AG04450 (cell line): ENCODE measurements around the gene CERK. TPM values are rescaled to one million over a fixed set of nuclear protein-coding genes. Genes with fewer than 3 reads are reported as not detected.

Experiments used
- CTCF ChIA-PET: fragments of 300-600, 350-600 bp; formaldehyde crosslinking; extraction: SDS; loops from one replicate; lab custom pipeline; 2022; ENCODE audit warnings: antibody characterized with exemption, inconsistent platforms; lab: Charles Lee
- POLR2A ChIA-PET: fragments of 350-600 bp; formaldehyde crosslinking; extraction: SDS; loops from one replicate; lab custom pipeline; 2021; ENCODE audit warnings: antibody characterized with exemption, inconsistent platforms; lab: Yijun Ruan, JAX
- DNase-seq: peaks from one replicate; pipeline ENCODE4 v3.0.0-alpha.2; 2011; ENCODE audit warnings: low read depth, low spot score
- H3K27ac ChIP-seq: one replicate; pipeline ENCODE4 v1.5.1; 2012; ENCODE audit warnings: low read depth, low read length, control low read depth
- H3K27me3 ChIP-seq: one replicate; pipeline ENCODE4 v1.6.0; 2012; ENCODE audit warnings: low read length; ENCODE audit not compliant: control insufficient read depth, insufficient read depth
- H3K4me3 ChIP-seq: 2 replicates; pipeline ENCODE4 v1.5.1; 2011; ENCODE audit warnings: mild to moderate bottlenecking, low read depth, low read length, control low read depth
- H3K9me3 ChIP-seq: 2 replicates; pipeline ENCODE4 v1.5.1; 2012; ENCODE audit warnings: low read length; ENCODE audit not compliant: control insufficient read depth, insufficient read depth
- polyA plus RNA-seq: library from polyadenylated mRNA; depleted of rRNA; stranded (reverse); fragments of >200 nt; gene quantifications from 2 replicates; pipeline ENCODE4 v1.2.3, GENCODE V29; 2011
- TF ChIP-seq, protein P1 (sequence below): IDR thresholded peaks from 2 replicates; pipeline ENCODE4 v1.5.1; 2011; ENCODE audit warnings: low read depth, low read length, control low read depth, inconsistent platforms

The CERK gene
- polyA plus RNA-seq, 1 experiment = 29.0 TPM

DNA sequence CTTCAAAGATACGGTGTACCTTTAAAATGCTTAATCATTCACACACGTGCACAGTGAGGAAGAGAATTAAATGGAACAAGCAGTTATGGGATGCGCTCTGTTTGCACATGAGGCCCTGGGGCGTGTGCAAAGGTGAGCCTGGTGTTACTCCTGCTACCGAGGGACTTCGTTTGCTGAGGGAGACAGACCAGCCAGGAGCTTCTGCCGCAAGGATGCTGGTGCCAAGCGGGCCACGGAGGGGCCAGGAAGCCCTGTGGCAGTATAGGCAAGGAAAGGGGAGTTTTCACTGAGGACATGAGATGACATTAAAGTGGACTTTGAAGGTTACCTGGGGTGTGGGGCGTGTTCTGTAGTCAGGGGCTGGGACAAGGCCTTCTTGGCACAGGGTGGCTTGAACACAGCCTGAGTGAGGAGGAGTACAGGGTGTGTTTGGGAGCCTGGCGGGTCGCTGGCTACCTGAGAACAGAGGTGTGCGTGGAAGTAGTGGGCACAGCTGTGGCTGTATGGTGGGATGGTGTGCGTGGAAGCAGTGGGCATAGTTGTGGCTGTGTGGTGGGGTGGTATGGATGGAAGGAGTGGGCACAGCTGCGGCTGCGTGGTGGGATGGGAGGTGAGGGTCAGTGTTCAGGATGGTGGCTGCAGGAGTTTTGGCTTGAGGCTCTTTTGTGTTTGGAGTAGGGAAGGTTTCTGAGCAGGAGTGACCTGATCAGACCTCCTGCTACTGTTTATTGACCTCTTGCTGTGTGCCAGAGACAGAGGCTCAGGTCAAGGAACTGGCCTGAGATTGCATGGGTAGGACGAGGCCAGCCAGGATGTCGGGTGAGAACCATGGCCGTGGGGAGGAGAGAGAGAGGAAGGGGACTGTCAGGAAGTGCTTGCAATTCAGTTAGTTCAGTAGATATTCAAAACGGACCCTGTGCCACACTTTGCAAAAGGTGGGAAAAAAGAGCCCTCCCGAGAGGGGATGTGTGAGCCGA, 38.1 kb upstream of the CERK start:
- Histone ChIP-seq H3K4me3 (no peak overlapping the region), H3K27me3 (no peaks in the 10 kb centered on the region), H3K27ac (no peak overlapping the region), H3K9me3 (no peaks in the 10 kb centered on the region)
- no peak for DNase-seq
- ChIA-PET POLR2A (no interaction called here), CTCF (interaction anchor here (0.5 to 1.1 kb wide), 2 partner anchors 19 to 26 kb away, joined by 3 read pairs; no protein-coding TSS in a partner anchor)
- TF ChIP-seq, protein P1, sequence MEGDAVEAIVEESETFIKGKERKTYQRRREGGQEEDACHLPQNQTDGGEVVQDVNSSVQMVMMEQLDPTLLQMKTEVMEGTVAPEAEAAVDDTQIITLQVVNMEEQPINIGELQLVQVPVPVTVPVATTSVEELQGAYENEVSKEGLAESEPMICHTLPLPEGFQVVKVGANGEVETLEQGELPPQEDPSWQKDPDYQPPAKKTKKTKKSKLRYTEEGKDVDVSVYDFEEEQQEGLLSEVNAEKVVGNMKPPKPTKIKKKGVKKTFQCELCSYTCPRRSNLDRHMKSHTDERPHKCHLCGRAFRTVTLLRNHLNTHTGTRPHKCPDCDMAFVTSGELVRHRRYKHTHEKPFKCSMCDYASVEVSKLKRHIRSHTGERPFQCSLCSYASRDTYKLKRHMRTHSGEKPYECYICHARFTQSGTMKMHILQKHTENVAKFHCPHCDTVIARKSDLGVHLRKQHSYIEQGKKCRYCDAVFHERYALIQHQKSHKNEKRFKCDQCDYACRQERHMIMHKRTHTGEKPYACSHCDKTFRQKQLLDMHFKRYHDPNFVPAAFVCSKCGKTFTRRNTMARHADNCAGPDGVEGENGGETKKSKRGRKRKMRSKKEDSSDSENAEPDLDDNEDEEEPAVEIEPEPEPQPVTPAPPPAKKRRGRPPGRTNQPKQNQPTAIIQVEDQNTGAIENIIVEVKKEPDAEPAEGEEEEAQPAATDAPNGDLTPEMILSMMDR = no peak

DNA sequence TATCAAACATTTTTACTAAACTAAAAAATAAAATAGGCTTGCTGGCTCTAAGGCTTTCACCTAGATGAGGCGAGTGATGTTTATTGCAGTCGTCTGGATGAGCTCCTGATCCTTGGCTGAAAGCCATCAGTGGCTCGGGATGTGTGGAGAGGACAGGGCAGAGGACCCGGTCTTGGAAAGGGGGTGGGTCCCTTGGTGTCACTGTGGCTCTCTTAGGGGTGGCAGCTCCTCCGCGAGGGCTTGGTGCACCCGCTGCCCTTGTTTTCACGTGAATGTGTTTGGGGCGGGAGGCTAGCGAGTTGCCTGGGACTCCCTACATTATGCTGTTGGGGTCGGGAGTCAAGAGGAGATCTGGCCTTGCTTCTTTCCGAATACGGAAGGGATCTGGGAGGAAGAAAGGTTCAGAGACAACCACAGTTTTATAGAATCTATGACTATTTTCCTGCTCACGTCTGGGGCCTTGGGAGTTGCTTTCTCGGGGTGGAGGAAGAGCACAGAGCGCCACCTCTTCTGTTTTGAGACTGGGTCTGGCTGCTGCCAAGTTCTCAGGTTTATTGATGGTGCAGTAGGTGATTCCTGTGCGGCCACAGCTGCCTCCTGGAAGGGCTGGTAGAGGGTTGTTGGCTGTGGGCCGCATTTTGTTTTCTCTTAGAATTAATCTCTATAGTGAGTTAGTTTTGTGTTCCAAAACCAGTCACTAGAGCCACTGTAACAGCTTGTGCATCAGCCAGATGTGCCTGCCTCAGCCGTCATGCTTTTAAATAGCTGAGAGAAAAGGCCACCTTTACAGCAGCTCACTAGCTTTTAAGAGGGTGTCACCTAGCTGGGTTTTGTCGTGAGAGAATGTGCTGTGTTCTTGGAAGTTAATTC, 37.2 kb upstream of the CERK start:
- Histone ChIP-seq H3K27ac (no peak overlapping the region), H3K4me3 (no peak overlapping the region), H3K27me3 (no peaks in the 10 kb centered on the region), H3K9me3 (no peaks in the 10 kb centered on the region)
- CTCF ChIA-PET = interaction anchor here (1.4 kb wide), 1 partner anchor 24 kb away, joined by 4 read pairs; no protein-coding TSS in a partner anchor
- POLR2A ChIA-PET = no interaction called here
- TF ChIP-seq, protein P1 = no peak
- no peak for DNase-seq

DNA sequence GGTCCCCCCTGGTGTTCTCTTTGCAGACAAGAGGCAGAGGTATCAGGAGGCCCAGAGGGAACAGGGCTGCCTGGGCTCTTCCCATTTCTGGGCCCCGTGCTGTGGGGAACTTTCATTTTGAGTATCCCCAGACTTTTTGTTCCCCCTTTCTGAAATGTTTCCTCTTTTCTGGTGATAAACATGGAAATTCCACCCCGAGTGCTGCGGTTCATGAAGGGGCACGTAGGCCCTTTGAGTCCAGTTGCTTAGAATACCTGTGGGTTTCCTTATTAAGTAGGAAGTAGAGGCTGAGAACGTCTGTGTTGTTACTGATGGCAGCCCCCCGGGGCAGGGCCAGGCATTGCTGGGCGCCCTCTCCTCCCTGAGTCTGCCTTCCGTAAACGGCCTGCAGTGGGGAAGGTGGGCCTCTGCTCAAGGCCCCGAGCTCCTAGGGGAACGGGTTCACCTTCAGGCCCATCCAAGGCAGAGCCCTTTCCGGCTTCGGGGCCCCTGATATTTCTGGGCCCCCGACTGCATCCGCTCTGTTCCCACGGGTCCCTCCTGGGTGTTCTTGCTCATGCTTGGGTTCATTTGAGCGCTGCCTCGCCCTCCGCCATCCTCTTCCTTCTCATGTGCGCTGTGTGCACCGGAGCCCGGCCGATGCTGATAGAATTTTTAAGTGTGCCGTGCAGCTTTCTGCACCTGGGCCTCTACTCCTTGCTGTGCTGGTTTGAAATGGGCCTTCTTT, 36.4 kb upstream of the CERK start:
- CTCF ChIA-PET = interaction anchor here (1.2 to 1.4 kb wide), 3 partner anchors 16 to 24 kb away, joined by 4 to 5 read pairs (median 4); no protein-coding TSS in a partner anchor
- POLR2A ChIA-PET = interaction anchor here (0.6 to 2.2 kb wide), 2 partner anchors 12 to 13 kb away, joined by 4 to 10 read pairs; partner anchors contain the start of gene TBC1D22A
- no peaks in the 10 kb centered on the region for H3K9me3 ChIP-seq

DNA sequence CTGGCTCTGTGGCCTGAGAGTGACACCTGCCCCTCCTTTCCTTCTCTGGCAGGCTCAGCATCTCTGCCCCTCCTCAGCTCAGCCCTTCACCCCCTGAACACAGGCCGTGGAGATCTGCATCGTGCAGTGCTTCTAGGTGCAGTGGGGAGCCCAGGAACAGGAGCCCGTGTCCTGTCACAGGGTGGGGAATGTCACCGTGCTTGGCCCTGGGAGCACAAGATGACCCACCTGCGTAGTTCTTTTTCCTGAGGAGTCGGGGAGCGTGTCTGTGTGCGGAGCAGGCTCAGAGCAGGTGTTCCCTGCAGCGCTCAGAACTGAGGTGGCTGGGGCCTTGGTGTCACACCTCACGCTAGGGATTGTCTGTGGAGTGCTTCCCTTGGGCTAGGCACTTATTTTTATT, 35.0 kb upstream of the CERK start:
- Histone ChIP-seq H3K9me3 (no peaks in the 10 kb centered on the region), H3K4me3 (no peak overlapping the region), H3K27me3 (no peaks in the 10 kb centered on the region), H3K27ac (no peak overlapping the region)
- TF ChIP-seq, protein P1 = no peak
- no peak for DNase-seq
- ChIA-PET POLR2A (interaction anchor here (0.6 to 2.2 kb wide), 2 partner anchors 11 to 36 kb away, joined by 7 to 10 read pairs; partner anchors contain the start of gene TBC1D22A), CTCF (interaction anchor here (0.5 to 1.6 kb wide), 4 partner anchors 14 to 48 kb away, joined by 4 to 6 read pairs (median 5); no protein-coding TSS in a partner anchor)

More for the DNA sequence above, 36.4 kb upstream of the CERK start:
- Histone ChIP-seq H3K4me3 (no peak overlapping the region), H3K27me3 (no peaks in the 10 kb centered on the region), H3K27ac (peak overlapping the region; percentile 87)
- TF ChIP-seq, protein P1 = no peak
- DNase-seq = no peak
